NCI-H1436 (cell line): ENCODE measurements around the gene SH2D6.
A peak's percentile ranks its signal among the peaks of the same experiment; 100 is the strongest.

Experiments used
- DNase-seq: peaks from one replicate; lab custom pipeline; 2025; lab: John Stamatoyannopoulos, UW

Gene SH2D6

DNA sequence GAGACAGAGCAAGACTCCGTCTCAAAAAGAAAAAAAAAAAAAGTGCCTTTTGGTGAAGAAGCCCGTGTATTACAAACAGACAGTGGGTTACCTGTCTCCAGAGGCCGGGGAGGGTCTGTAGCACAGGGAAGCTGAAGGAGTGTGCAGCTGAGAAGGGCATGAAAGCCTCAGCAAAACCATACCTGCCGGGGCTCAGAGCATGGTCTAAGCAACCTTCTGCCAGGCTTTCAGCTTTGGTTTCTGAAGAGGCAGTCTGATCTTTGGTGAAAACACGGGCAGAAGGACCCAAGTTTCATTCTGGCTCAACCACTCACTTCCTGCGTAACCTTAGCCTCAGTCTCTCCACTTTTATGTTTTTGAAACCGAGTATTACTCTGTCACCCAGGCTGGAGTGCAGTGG, 21.5 kb downstream of the SH2D6 start:
- no peak for DNase-seq

DNA sequence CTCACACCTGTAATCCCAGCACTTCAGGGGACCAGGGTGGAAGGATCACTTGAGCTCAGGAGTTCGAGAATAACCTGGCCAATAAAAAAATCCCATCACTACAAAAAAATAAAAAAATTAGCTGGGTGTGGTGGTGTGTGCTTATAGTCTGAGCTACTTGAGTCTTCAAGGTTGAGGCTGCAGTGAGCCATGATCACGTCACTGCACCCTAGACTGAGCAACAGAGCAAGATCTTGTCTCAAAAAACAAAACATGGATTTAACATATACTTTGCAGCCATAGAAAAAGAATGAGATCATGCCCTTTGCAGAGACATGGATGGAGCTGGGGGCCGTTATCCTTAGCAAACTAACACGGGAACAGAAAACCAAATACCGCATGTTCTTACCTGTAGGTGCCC, 22.2 kb downstream of the SH2D6 start:
- no peak for DNase-seq

DNA sequence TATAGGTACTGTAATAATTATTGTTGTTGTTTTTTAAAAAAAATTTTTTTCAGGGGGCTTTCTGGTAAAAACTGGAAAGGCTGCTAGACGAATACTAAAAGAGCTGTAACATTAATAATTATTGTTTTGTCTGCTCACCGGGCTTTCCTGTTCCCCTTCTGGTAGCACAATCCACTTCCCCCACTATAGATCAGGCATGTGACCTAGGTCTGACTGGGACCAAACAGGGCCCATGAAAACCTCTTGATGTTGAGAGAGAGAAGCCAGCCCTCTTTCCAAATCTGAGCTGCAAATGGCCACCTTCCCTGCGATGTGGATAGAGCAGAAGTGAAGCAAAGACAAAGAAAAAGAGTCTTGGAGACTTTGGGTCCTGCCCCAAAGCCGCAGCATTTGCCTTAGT, 23.4 kb downstream of the SH2D6 start:
- no peak for DNase-seq

DNA sequence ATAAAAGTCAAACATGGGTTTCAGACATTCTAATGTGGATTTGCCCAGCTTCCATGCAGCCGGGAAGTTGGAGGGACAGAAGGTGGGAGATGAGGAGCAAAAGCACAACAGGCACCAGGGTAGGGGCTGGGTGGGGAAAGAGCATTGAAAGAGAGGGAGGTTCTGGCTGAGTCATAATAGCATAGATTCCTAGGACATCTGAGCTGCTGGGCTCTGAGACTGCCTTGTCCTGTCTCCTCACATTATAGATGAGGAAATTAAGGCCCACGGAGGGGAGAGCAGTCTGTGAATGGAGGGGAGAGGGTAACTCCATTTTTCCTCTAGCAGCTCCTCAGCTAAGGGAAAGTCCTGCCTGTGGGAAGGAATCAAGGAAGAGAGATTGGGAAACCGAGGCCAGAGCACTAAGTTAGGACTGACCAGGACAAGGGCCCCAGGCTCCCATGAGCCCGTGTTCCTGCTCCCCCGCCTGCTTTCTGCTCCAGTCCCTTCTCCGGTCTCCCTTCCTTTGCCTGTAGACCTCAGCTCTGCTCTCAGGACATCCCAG, 26.2 kb downstream of the SH2D6 start:
- no peak for DNase-seq

- DNase-seq, result peak; percentile 8
Measured at GRCh38 chr2:85445316-85446295, 27.1 kb downstream of the SH2D6 start.

DNA sequence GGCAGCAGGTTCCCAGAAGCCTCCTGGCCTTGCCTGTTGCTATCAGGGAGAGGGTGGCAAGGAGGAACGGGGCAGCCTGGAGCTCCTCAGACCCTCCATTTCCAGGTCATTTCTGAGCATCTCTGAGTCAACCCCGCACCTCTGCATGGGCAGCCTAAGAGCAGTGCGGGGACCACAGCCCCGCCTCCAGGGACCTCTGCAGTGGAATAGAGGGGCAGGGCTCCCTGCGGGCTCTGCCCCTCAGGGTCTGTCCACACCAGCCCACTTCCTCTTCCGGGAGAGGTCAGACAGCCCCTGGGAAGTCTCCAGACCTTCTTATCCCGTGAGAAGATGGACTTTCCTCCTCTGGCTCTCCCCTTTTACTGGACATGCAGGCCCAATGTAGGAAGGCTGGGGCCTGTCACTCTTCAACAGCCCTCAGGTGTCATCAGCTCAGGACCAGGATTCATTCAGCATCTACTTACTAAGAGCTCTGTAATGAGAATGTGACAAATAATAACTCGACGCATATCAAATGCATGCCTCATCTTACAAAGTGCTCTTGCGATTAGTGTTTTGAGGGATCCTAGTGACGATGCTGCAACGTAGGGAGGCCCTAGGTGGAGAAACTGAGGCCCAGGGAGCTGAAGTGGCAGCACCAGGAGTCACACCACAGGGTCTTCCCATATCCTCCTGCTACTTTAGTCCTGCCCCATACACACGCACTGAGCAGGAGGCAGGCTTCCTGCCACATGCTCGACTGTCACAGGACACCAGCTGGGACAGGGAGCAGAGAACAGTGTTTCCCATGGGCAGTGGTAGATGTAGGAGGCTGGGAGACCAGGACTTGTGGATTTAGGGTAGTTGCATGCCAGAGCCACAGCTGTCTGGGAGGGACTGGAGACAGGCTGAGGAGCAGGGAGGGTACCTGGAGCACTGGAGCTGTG, 28.0 kb downstream of the SH2D6 start:
- no peak for DNase-seq

DNA sequence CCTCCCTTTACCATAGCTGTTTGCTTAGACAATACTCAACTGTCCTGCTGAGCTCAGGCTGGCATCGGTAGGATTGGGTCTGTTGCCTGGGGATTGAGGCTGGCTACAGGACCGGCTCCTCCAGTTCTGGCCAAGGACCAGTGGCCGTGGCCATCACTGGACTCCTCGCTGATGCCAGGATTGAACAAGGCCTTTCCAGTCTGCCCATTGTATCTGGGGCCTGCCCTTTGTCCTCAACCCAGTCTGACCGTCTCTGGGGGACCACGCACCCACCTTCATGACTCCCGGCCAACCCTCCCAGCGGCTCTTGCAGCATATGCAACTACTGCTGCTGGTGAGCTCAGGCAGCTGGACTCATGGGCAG, 28.7 kb downstream of the SH2D6 start:
- no peak for DNase-seq

DNA sequence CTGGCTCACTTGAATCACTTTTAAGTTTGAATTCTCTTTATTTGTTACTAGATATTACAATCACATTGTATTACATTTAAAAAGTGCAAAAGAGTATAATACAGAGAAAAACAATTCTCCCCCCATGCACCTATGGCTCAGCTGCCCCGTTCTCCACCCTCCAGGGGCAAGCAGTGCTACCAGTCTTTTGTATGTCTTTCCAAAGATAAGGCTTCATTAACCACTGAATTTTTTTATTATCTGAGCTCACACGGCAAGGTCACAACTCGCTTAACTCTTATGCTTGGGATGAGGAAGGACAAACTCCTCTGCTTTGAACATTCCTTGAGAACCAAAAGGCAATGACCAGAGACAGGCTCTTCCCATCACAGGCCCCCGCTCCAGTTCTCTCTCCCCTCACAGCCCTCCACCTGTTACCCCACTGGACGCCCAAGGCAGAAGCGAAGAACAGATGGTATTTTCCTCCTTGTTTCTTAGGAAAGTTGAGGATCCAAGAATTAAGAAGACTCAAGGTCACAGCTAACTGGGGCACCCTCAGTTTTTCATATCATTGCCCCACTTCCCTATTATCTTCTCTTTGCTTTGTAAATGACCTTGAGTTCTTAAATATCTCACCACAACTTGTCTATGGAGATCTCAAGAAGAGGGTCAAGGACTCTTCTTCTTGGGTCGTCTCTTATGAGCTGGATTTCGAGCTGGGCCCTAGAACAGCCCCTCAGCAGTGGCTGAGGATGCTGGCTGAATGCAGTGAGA, 30.1 kb downstream of the SH2D6 start:
- no peak for DNase-seq

DNA sequence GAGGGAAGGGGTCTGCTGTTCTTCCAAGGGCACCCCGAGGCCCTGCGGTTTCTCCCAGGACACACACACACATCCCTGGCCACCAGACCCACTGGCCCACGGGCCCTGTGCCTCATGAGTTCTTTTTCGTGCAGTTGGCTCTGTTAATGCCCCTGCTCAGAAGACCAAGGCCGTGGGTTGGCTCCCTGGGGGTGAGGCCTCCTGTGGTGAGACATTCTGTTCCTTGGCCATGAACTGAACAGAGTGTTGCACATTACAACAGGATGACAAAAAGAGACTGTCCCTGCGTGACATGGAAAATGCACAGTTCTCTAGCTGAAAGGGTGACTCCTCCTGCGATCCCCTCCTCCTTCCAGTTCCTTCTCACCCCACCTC, 30.7 kb downstream of the SH2D6 start:
- DNase-seq, result no peak

DNA sequence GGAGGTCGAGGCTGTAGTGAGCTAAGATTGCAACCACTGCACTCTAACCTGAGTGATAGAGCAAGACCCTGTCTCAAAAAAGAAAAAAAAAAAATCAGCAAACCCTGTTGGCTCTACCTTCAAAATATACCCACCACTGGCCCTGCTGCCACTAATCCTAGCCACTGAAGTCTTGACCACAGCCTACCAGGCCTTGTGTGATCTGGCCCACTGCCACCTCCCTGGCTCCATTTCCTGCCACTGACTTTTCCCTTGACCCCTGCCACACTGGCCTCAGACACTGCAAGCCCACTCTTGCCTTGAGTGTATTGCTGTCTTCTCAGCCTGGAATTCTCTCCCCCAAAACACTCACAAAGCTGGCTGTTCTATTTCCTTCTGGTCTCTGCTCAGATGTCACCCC, 33.7 kb downstream of the SH2D6 start:
- DNase-seq, result no peak

GRCh38 chr2:85453571-85453970, 35.1 kb downstream of the SH2D6 start:
- DNase-seq, result no peak

DNA sequence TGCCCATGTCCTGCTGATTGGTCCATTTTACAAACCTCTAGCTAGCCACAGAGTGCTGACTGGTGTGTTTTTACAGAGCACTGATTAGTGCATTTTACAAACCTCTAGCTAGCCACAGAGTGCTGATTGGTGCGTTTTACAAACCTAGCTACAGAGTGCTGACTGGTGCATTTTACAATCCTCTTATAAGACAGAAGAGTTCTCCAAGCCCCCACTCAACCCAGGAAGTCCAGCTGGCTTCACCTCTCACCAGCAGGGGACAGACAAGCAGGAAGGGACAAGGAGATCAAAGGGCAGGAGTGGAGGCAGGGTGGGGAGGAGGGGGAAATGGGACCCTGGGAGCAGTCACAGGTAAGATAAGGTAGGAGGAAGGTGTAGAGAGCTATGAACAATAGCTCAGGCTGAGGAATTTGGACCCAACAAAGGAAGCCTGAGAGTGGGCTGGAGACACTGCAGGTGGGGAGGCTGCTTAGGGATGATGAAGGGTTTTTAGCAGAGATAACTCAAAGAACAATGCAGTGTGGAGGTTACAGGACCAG, 37.1 kb downstream of the SH2D6 start:
- DNase-seq, result no peak

DNA sequence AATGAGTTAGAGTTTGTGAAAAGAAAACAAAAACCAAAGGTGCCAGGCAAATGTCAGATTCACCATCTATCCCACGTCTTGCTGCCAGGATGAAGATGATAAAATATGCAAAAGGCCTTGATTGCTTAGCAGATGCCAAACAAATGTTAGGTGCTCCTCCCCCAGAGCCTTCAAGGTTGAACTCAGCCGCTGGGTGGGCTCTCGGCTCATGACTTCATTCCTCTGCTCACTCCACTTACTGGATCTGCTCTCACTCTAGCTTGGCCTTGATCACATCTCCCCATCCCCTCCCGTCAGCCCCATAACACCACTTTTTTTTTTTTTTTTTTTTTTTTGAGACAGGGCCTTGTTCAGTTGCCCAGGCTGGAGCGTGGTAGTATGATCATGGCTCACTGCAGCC, 38.5 kb downstream of the SH2D6 start:
- no peak for DNase-seq

DNA sequence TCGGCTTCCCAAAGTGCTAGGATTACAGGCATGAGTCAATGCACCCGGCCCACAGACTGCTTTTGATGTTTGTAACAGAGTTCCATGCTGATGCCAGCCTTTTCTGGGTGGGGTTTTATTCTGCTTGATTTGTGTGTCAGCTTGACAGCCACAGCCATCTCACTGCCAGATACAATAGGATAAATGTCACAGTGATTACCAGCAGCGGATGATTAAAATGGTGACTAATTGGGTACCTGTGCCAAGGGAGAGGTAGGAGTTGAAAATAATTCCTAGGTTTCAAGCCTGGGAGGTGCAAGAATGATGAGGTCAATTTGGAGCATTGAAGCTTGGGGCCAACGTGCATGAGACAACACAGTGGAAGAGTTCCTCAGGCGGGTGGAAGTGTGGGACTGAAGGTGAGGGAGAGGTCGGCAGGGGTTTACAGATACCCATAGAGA, 39.4 kb downstream of the SH2D6 start:
- peak; percentile 40 for DNase-seq

GRCh38 chr2:85458601-85459563, 40.4 kb downstream of the SH2D6 start:
- DNase-seq, result no peak

GRCh38 chr2:85459771-85460170, 41.3 kb downstream of the SH2D6 start:
- no peak for DNase-seq

DNA sequence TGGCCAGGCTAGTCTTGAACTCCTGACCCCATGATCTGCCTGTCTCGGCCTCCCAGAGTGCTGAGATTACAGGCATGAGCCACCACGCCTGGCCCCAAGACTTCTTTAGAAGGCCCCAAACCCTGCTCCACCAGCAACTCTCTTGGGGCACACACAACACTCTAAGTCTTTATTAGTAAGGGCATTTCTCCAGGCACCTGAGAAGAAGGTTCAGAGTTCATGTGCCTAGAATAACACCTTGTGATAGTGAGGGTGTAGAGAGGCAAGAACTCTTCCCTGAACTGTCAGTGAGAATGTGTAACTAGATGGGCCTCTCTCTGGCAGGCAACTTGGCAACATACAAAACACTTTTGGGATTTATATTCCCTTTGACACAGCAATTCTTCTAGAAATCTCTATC, 43.8 kb downstream of the SH2D6 start:
- DNase-seq, result no peak

DNA sequence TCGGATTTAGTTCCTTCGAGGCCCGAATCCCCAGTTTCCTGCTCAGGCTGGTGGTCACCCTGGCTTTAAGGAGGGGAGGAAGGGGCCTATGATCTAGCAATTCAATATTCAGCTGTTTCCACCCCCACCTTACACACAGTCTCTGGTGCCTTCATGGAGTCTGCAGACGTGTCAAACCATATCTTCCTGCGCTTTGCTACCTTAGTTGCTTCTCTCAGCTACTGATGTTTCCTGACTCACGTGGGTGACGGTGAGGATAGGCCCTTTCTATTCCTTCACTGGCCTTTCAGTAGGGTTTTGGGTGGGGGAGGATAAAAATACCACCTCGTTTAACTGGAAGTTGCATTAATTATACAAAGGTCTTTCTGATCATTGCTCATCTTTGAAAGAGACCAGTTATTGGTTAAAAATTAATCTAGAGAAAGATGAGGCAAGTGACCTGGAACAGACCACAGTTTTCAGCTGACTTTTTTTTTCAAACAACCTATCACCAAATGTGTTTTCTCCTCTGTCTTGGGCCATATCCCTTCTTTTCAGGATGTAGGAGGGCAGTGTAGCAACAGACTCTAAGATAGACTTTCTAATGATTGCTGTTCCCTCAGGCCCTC, 49.7 kb downstream of the SH2D6 start:
- no peak for DNase-seq

- DNase-seq, result no peak
Measured at GRCh38 chr2:85468704-85469349, 50.3 kb downstream of the SH2D6 start.
